Measurements from ENCODE around the gene BASP1.

The BASP1 gene

GRCh38 chr5:17275289-17276158 lies 58.1 kb downstream of the BASP1 start:
- Histone ChIP-seq H3K4me3 (ENCODE audit: low read depth, low read length) (no peak overlapping the region), H3K9me3 (ENCODE audit: severe bottlenecking) (no peaks in the 10 kb centered on the region), H3K36me3 (no peaks in the 10 kb centered on the region), H3K27me3 (ENCODE audit: insufficient read depth, low read depth, severe bottlenecking) (no peaks in the 10 kb centered on the region), H3K27ac (no peak overlapping the region)
- DNase-seq, result no peak
- TF ChIP-seq, protein P1, sequence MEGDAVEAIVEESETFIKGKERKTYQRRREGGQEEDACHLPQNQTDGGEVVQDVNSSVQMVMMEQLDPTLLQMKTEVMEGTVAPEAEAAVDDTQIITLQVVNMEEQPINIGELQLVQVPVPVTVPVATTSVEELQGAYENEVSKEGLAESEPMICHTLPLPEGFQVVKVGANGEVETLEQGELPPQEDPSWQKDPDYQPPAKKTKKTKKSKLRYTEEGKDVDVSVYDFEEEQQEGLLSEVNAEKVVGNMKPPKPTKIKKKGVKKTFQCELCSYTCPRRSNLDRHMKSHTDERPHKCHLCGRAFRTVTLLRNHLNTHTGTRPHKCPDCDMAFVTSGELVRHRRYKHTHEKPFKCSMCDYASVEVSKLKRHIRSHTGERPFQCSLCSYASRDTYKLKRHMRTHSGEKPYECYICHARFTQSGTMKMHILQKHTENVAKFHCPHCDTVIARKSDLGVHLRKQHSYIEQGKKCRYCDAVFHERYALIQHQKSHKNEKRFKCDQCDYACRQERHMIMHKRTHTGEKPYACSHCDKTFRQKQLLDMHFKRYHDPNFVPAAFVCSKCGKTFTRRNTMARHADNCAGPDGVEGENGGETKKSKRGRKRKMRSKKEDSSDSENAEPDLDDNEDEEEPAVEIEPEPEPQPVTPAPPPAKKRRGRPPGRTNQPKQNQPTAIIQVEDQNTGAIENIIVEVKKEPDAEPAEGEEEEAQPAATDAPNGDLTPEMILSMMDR (IDR thresholded peaks at IDR 0.05; ENCODE audit: low read depth, low read length), result no peak

DNA sequence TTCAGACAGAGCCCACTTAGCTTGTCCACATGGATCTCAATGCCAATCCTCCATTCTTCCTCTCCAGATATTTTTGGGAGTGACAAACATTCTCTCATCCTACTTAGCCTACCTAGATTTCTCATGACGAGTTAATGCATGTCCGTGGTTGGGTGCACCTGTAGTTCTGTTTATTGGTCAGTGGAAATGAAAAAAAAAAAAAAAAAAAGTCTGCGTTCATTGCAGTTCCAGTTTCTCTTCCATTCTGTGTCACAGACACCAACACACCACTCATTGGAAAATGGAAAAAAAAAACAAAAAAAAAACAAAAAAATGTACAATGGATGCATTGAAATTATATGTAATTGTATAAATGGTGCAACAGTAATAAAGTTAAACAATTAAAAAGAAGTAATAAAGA lies 59.0 kb downstream of the BASP1 start:
- TF ChIP-seq, protein P1 (IDR thresholded peaks at IDR 0.05; ENCODE audit: low read depth, low read length), result no peak

DNA sequence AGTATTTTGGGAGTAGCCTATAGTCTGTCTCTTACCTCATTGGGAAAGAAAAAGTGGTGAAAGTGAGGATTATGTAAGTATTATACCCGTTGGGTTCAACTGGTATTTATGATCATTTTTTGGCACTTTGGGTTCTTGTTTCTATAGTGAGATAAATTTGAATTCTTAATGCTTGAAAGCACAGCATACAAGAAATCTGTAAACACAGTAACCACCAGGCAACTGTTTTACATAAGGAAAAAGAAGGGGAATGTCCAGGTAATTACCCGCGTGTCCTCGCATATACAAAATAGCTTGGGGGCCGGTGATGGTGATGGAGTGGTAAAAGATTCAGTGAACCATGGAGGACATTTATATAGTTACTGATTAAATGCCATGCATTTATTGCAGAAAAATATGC lies 60.5 kb downstream of the BASP1 start:
- no peak for DNase-seq
- H3K27ac ChIP-seq, result no peak overlapping the region
- no peaks in the 10 kb centered on the region for H3K27me3 ChIP-seq (ENCODE audit: insufficient read depth, low read depth, severe bottlenecking)
- H3K9me3 ChIP-seq (ENCODE audit: severe bottlenecking), result no peaks in the 10 kb centered on the region
- TF ChIP-seq, protein P1 (IDR thresholded peaks at IDR 0.05; ENCODE audit: low read depth, low read length), result no peak
- no peaks in the 10 kb centered on the region for H3K36me3 ChIP-seq
- no peak overlapping the region for H3K4me3 ChIP-seq (ENCODE audit: low read depth, low read length)

More for the DNA sequence above, 59.0 kb downstream of the BASP1 start:
- no peak for DNase-seq
- Histone ChIP-seq H3K9me3 (ENCODE audit: severe bottlenecking) (no peaks in the 10 kb centered on the region), H3K27me3 (ENCODE audit: insufficient read depth, low read depth, severe bottlenecking) (no peaks in the 10 kb centered on the region), H3K27ac (no peak overlapping the region), H3K36me3 (no peaks in the 10 kb centered on the region), H3K4me3 (ENCODE audit: low read depth, low read length) (no peak overlapping the region)

- TF ChIP-seq, protein P1 (IDR thresholded peaks at IDR 0.05; ENCODE audit: low read depth, low read length), result no peak
- no peak for DNase-seq
- Histone ChIP-seq H3K27me3 (ENCODE audit: insufficient read depth, low read depth, severe bottlenecking) (no peaks in the 10 kb centered on the region), H3K9me3 (ENCODE audit: severe bottlenecking) (no peaks in the 10 kb centered on the region), H3K27ac (no peak overlapping the region), H3K4me3 (ENCODE audit: low read depth, low read length) (no peak overlapping the region), H3K36me3 (no peaks in the 10 kb centered on the region)
These were observed 61.5 kb downstream of the BASP1 start for GRCh38 chr5:17278931-17279330.

DNA sequence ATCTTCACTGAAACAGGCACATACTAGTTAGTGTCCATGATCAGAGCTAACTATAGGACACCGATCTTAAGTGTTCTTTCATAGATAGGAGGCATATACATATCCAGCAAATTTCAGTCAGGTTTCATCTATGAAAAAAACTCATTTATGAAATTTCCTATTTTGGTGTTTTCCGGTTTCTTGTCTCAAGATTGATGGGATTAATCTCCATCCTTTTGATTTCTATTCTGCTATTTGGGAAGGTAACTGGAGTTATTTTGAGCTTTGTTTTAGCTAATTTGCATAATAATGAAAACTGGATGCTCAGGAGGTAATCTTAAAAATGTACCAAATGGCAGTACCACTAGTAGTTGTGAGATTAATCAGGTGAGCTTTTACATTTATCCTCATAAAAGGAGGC lies 62.1 kb downstream of the BASP1 start:
- Histone ChIP-seq H3K9me3 (ENCODE audit: severe bottlenecking) (no peaks in the 10 kb centered on the region), H3K36me3 (no peaks in the 10 kb centered on the region), H3K4me3 (ENCODE audit: low read depth, low read length) (no peak overlapping the region), H3K27me3 (ENCODE audit: insufficient read depth, low read depth, severe bottlenecking) (no peaks in the 10 kb centered on the region), H3K27ac (no peak overlapping the region)
- TF ChIP-seq, protein P1 (IDR thresholded peaks at IDR 0.05; ENCODE audit: low read depth, low read length), result no peak
- DNase-seq, result no peak

Measured in WERI-Rb-1 (cell line).